ENCODE results near the gene IQSEC3.
"Not testable (repeated sequence)": the region's sequence is repeated elsewhere in the genome, so short reads cannot be mapped to it uniquely, and the experiment has no call there.

Gene IQSEC3

DNA sequence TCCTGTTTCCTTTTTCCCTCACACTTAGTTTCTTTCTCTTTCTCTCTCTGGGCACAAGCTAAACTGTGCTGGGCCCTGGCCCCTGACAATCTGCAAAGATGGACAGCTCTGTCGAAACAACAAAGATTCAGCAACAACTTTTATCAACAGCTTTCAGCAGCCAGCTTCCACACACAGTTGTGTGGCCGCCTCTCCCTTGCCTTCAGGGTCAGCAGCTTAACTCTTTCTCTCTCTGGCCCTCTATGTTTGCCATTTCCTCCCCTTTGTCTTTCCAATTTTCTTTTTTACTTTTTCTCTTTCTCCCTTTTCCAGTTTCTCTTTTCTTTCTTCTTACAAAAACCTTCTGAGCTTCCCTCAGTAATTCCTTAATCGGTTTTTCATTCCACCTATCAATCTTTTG lies 43.3 kb downstream of the IQSEC3 start:
- in situ Hi-C loops (cut with HindIII; ENCODE audit: low sequenced_read_pairs), result no loop called here

DNA sequence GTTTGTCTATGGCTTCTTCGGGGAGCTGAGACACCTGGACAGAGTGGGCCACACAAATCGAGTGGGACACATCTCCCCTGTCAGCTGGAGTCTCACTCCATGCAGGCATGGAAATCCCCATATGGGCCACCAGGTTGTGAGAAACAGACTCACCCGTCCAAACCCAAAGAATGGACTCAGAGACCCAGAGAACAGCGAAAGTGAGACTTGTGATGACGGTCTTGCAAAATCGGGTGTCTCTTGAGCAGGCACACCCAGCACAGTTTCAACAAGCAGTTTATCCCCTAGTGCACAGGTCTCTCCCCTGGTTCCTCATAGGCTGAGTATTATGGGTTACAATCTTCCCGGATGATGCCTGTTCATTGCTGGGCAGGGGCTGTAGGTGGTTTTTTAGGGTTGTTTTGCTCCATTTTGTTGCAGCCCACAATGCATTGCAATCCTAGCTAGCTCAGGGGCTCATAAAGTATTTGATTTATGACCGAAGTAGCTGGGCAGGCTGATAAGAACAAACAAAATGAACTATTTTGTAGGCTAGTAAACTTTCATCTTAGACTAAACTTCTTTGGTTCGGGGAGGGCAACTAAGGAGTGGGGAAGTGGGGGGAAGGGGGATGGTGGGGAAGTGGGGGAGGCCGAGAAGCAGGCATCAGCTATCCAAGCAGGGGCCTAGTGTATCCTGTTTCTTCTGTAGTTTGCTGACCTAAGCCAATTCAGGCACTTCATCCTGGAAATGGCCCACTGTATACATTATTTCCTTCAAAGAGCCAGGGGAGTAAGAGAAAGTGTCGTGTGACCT lies 45.3 kb downstream of the IQSEC3 start:
- in situ Hi-C loops (cut with HindIII; ENCODE audit: low sequenced_read_pairs), result no loop called here

- in situ Hi-C loops (cut with HindIII; ENCODE audit: low sequenced_read_pairs), result no loop called here
These were observed 46.8 kb downstream of the IQSEC3 start for GRCh38 chr12:113347-113746.

DNA sequence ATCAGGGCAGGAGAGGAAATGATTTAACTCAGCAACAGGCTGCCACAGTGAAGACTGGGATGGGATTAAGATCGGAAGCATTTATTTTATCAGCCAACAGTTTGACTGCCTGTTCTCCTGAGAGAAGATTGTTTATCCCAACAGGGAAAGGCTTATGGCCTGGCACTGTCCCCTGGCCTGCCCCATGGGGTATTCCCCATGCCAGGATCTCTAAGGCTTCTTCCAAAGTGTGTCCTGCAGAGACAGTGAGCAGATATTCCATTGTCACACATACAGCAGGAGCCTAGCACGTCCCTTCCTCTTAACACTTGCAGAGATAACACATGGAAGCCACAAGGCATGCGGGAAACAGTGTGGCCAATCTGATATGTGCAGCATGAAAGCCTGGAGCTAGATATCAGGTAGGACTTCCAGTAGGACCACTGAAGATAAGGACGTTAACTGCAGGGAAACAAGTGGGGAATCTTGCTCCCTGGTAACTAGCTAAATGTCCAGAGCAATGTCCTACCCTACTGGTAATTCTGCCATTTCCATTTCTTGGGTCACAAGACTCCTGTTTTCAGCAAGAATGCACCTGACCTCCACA lies 48.2 kb downstream of the IQSEC3 start:
- in situ Hi-C loops (cut with HindIII; ENCODE audit: low sequenced_read_pairs), result no loop called here

DNA sequence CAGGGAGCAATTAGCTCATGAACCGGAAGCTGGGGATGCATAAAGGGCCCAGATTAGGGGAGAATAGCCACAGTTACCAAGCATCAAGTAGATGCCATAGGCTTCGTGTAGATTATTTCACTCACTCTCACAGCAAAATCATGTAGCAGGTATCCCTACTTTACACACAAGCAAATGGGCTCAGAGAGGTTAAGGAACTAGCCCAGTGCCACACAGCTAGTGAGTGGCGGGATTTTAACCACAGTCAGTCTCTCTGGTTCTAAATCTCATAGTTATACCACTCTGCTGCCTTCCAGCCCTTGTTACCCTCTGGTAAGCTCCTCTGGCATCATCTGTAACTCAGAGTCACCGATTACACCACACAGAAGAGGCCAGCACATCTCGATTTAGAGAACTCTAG lies 49.0 kb downstream of the IQSEC3 start:
- in situ Hi-C loops (cut with HindIII; ENCODE audit: low sequenced_read_pairs), result no loop called here

DNA sequence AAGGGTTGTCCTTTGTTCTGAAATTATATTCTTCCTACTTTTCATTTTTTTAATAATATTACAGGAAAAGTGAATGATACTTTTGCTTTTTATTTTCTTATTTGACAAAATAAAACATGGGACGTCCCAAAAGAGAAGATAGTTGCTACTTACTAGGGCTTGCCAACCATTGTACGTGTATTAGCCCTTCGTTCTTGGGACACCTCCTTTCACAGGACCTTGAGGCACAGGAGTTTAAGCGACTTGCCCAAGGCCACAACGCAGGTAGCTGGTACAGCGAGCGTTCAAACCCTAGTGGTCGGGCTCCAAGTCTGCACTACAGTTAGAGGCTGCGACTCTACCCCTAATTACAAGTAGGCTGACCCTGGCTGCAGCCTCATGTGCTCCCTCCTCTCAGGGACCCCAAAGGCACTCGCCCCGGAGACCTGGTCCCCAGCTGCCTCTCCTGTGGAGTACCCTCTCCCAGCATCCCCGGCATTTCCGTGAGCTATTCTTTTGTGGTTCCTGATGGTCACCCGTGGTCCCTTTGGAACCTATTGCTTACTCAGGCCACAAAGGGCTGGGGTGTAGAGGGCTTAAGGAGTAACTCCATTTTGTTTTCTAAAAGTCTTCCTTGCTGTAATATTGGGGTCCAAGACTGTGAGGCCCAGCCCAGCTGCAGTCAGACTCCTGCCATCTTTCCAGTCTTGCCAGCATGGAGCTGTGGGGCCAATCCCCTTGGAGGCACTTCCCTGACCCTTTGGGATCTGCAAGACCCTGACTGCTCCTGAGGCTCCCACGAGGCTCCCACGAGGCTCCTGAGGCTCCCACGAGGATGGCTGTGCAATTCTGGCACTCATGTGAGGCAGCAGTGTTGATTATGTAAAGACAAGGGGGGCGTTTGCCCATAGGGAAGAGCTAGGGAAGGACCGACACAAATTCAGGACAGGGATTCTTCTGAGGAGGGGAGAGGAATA lies 49.7 kb downstream of the IQSEC3 start:
- in situ Hi-C loops (cut with HindIII; ENCODE audit: low sequenced_read_pairs), result no loop called here

DNA sequence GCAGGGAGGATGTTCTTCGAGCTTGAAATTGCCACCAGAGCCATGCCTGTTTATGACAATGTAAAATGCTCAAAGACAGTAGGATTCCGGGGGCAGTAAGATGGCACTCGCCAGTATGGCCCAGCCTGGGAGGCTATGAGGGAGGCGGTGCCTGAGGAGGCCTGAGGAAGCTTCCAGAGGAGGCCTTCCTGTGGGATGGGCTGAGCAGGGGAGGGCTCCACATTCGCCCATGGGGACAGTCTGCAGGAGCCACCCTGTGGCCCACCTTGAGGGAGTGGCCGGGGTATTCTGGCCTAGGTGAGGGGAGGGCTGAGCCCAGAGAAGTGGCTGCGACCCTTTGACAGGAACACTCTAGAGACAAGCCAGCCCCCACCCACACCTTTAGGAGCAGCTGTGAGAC lies 50.7 kb downstream of the IQSEC3 start:
- in situ Hi-C loops (cut with HindIII; ENCODE audit: low sequenced_read_pairs), result no loop called here

DNA sequence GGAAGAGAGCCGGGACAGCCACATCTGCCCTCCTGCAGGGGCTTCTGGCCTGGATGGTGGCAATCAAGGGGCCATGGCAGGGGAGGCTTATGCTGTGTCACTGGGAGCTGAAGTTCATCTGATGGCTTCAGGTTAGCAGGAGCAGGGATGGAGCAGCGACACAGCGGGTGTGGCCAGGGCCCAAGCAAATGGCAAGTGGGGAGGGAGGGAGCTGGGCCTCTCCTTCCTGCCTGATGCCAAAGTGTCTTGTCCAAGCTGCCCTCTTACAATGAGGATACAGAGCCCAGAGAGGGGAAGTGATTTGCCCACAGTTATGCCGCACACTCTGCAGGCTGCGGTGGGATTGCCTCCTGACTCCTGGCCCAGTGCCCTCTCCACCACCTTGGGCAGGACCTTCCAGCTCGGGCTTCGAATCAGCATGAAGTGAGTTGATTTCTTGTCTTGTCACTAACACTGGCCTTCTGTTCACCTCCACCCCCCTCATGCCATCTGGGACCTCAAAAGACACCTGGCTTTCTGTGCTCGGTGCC lies 51.3 kb downstream of the IQSEC3 start:
- in situ Hi-C loops (cut with HindIII; ENCODE audit: low sequenced_read_pairs), result no loop called here

GRCh38 chr12:118591-118990 lies 52.0 kb downstream of the IQSEC3 start:
- in situ Hi-C loops (cut with HindIII; ENCODE audit: low sequenced_read_pairs), result no loop called here

GRCh38 chr12:120951-121350 lies 54.4 kb downstream of the IQSEC3 start:
- in situ Hi-C loops (cut with HindIII; ENCODE audit: low sequenced_read_pairs), result no loop called here

- in situ Hi-C loops (cut with HindIII; ENCODE audit: low sequenced_read_pairs), result no loop called here
These were observed 55.1 kb downstream of the IQSEC3 start for GRCh38 chr12:121647-122046.

DNA sequence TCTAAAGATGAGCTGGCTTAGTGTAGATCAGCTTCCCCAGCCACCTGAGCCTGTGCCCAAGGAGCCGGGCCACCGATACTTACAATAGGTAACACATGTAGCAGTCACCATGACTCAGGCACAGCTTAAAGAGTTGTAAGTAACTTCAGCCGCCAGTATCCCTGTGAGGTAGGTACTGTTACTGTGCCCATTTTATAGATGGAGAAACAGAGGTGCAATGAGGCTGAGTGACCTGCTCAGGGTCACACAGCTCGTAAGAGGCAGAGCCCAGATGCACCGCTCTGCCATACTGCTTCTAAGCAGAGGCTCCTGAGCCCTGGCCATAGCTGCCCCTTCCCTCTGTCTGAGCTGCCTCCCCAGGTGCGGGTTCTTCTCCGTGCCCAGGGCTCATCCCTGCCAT lies 58.5 kb downstream of the IQSEC3 start:
- in situ Hi-C loops (cut with HindIII; ENCODE audit: low sequenced_read_pairs), result no loop called here

DNA sequence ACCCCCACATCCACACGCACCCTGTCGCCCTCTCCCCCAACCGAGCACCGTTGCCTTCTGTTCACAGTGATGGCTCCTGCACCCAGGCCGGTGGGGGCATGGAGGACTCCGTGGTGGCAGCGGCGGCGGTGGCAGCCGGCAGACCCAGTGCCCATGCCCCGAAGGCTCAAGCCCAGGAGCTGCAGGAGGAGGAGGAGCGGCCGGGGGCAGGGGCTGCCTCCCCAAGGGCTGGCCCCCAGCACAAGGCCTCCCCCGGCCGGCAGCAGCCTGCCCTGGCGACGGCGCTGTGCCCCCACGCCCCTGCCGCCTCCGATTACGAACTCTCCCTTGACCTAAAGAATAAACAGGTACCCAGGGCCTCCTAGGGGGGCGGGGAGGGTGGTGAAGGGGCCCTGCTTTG lies 59.0 kb downstream of the IQSEC3 start:
- in situ Hi-C loops (cut with HindIII; ENCODE audit: low sequenced_read_pairs), result no loop called here

GRCh38 chr12:128079-128478 lies 61.5 kb downstream of the IQSEC3 start:
- in situ Hi-C loops (cut with HindIII; ENCODE audit: low sequenced_read_pairs), result no loop called here

- in situ Hi-C loops (cut with HindIII; ENCODE audit: low sequenced_read_pairs), result no loop called here
These were observed 62.4 kb downstream of the IQSEC3 start for GRCh38 chr12:129001-129400.

GRCh38 chr12:130519-130918 lies 64.0 kb downstream of the IQSEC3 start:
- in situ Hi-C loops (cut with HindIII; ENCODE audit: low sequenced_read_pairs), result no loop called here

- in situ Hi-C loops (cut with HindIII; ENCODE audit: low sequenced_read_pairs), result no loop called here
These were observed 64.4 kb downstream of the IQSEC3 start for GRCh38 chr12:131008-131407.

- in situ Hi-C loops (cut with HindIII; ENCODE audit: low sequenced_read_pairs), result no loop called here
These were observed 65.3 kb downstream of the IQSEC3 start for GRCh38 chr12:131732-132495.

DNA sequence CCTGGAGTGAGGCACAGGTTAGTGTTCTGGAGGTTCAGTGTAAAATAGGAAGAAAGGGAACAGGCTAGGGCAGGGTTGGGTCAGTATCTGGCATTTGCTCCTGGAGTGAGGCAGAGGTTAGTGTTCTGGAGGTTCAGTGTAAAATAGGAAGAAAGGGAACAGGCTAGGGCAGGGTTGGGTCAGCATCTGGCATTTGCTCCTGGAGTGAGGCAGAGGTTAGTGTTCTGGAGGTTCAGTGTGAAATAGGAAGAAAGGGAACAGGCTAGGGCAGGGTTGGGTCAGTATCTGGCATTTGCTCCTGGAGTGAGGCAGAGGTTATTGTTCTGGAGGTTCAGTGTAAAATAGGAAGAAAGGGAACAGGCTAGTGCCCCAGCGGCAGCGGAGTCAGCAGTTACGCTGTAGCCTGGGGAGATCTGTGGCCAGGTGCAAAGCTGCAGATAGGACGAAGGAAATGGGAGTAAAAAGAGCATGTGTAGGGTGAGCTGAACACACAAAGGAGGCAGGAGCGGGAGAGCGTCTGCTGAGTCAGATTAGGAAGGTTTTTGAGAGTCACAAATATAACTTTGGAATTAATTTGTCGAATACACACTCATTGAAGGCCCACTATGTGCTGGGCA lies 67.2 kb downstream of the IQSEC3 start:
- in situ Hi-C loops (cut with HindIII; ENCODE audit: low sequenced_read_pairs), result not testable (repeated sequence)

DNA sequence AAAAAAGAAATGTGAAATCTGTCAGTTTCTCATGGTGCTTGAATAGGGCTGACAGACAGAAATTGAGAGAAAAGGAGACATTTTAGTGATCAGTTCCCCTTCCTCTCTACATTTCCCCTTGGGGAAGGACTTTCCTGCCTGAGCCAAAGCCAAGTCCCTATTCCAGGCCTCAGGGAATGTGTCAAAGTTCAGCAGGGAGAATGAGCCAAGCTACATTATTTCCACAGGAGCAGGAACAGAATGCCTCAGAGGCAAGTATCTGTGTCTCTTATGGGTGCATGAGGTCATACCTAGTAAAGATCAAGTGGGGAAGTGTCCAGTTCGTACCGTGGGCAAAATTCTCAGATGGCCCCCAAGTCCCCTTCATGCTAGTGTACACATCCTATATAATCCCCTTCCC lies 68.6 kb downstream of the IQSEC3 start:
- in situ Hi-C loops (cut with HindIII; ENCODE audit: low sequenced_read_pairs), result no loop called here
